Measurements from ENCODE around the gene TMEM253. TPM values are rescaled to one million over a fixed set of nuclear protein-coding genes. Genes with fewer than 3 reads are reported as not detected.

Gene TMEM253
- total and polyA plus RNA-seq, 9 donors = 0.24 to 1.3 (median 0.56) TPM

- TF ChIP-seq POLR2A (IDR thresholded peaks at IDR 0.05) = no peak
- no peak for TF ChIP-seq CTCF (IDR thresholded peaks at IDR 0.05)
- Histone ChIP-seq H3K27ac (no peak overlapping the region), H3K27me3 (no peaks in the 10 kb centered on the region), H3K4me3 (no peak overlapping the region), H3K36me3 (no peaks in the 10 kb centered on the region), H3K9me3 (no peaks in the 10 kb centered on the region), H3K4me1 (ENCODE audit: insufficient read depth) (peaks cover 1% of the 10 kb centered on the region)
- 83 to 84% (median 84%) methylated on average over 7 to 9 of the region's 9 CpGs for WGBS, 3 donors
- intact Hi-C loops (cut with DNase I) = no loop called here
- no peak for DNase-seq
These were observed 26.9 kb upstream of the TMEM253 start for GRCh38 chr14:21073921-21074320.

- no peak overlapping the region for H3K27ac ChIP-seq
- 80 to 84% (median 83%) methylated on average over 26 of the region's 26 CpGs for WGBS, 3 donors
- peak in 1 of 5 donors; percentile 33 for DNase-seq
- intact Hi-C loops (cut with DNase I) = no loop called here
- no peaks in the 10 kb centered on the region for H3K9me3 ChIP-seq
- no peaks in the 10 kb centered on the region for H3K27me3 ChIP-seq
- no peaks in the 10 kb centered on the region for H3K36me3 ChIP-seq
- peaks cover 1% of the 10 kb centered on the region for H3K4me1 ChIP-seq (ENCODE audit: insufficient read depth)
- no peak overlapping the region for H3K4me3 ChIP-seq
- TF ChIP-seq CTCF (IDR thresholded peaks at IDR 0.05) = no peak
- TF ChIP-seq EP300 (IDR thresholded peaks at IDR 0.05) = no peak
- TF ChIP-seq POLR2A (IDR thresholded peaks at IDR 0.05) = no peak
These were observed 26.2 kb upstream of the TMEM253 start for GRCh38 chr14:21074398-21075272.

GRCh38 chr14:21075719-21076437 is 25.0 kb upstream of the TMEM253 start:
- no peaks in the 10 kb centered on the region for H3K36me3 ChIP-seq
- no peaks in the 10 kb centered on the region for H3K27me3 ChIP-seq
- TF ChIP-seq EP300 (IDR thresholded peaks at IDR 0.05) (no peak), CTCF (IDR thresholded peaks at IDR 0.05) (no peak), POLR2A (IDR thresholded peaks at IDR 0.05) (no peak)
- intact Hi-C loops (cut with DNase I) = no loop called here
- WGBS, 3 donors = 75 to 81% (median 77%) methylated on average over 9 of the region's 9 CpGs
- no peak for DNase-seq
- H3K4me3 ChIP-seq = no peak overlapping the region
- no peak overlapping the region for H3K27ac ChIP-seq
- H3K4me1 ChIP-seq (ENCODE audit: insufficient read depth) = peaks cover 1% of the 10 kb centered on the region
- no peaks in the 10 kb centered on the region for H3K9me3 ChIP-seq

GRCh38 chr14:21077672-21078071 is 23.2 kb upstream of the TMEM253 start:
- no peak overlapping the region for H3K4me3 ChIP-seq
- no peak overlapping the region for H3K27ac ChIP-seq
- no peaks in the 10 kb centered on the region for H3K27me3 ChIP-seq
- H3K4me1 ChIP-seq (ENCODE audit: insufficient read depth) = no peaks in the 10 kb centered on the region
- no peaks in the 10 kb centered on the region for H3K36me3 ChIP-seq
- intact Hi-C loops (cut with DNase I) = no loop called here
- 88 to 96% (median 94%) methylated on average over 2 of the region's 2 CpGs for WGBS, 3 donors
- H3K9me3 ChIP-seq = no peaks in the 10 kb centered on the region
- no peak for DNase-seq
- no peak for TF ChIP-seq CTCF (IDR thresholded peaks at IDR 0.05)
- TF ChIP-seq EP300 (IDR thresholded peaks at IDR 0.05) = no peak
- TF ChIP-seq POLR2A (IDR thresholded peaks at IDR 0.05) = no peak
